Fibroblast of the conjunctiva (primary cell): ENCODE results near the gene CR1.
"Not testable (repeated sequence)": the region's sequence is repeated elsewhere in the genome, so short reads cannot be mapped to it uniquely, and the experiment has no call there.

Experiments used
- DNase-seq: peaks from one replicate; pipeline ENCODE4 v3.0.0-alpha.2; 2010; ENCODE audit warnings: low read depth

The CR1 gene

DNA sequence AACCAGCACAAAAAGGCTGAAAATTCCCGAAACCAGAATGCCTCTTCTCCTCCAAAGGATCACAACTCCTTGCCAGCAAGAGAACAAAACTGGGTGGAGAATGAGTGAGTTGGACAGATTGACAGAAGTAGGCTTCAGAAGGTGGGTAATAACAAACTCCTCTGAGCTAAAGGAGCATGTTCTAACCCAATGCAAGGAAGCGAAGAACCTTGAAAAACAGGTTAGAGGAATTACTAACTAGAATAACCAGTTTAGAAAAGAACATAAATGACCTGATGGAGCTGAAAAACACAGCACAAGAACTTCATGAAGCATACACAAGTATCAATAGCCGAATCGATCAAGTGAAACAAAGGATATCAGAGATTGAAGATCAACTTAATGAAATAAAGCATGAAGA is 93.5 kb downstream of the CR1 start:
- DNase-seq, result not testable (repeated sequence)

- DNase-seq, result not testable (repeated sequence)
These were observed 95.2 kb downstream of the CR1 start for GRCh38 chr1:207591205-207591604.

- not testable (repeated sequence) for DNase-seq
These were observed 98.1 kb downstream of the CR1 start for GRCh38 chr1:207594095-207594494.

DNA sequence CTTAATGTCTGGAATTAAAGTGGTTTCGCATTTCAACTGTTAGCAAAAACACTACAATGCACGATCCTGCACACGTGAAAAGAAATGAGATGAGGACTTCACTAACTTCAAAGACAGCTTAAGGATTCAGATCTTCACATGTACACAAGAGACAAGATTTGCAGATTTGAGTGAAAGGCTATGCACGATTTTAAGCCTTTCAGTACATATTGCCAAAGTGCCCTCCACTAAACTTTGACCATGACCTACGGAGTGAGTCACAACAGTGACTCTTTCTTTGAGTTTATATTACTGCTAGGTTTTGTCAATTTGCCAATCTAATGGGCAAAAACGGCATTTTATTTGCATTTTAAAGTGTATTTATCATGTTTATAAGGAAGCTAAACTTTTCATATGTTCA is 107.8 kb downstream of the CR1 start:
- peak; percentile 14 for DNase-seq

GRCh38 chr1:207605444-207606361 is 109.7 kb downstream of the CR1 start:
- no peak for DNase-seq

DNA sequence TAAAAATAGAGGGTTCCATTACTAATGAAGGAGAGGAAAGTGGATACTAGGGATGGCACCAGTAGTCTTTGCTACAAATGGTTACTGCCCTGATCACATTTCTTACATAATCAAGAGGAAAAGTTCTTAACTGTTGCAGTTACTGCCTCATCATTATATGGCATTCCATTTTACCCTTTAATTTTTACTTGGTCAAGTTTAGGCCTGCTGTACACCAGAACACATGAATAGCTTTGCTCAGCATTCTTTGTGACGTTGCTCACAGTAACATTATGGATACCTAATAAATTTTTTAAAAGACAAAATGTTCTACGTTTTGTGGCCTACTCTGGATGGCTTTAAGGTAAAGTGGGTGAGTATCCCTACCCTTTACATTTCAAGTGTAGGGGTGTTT is 110.4 kb downstream of the CR1 start:
- DNase-seq, result no peak

GRCh38 chr1:207612762-207613161 is 116.8 kb downstream of the CR1 start:
- DNase-seq, result no peak

- peak; percentile 17 for DNase-seq
These were observed 124.0 kb downstream of the CR1 start for GRCh38 chr1:207619871-207620542.

DNA sequence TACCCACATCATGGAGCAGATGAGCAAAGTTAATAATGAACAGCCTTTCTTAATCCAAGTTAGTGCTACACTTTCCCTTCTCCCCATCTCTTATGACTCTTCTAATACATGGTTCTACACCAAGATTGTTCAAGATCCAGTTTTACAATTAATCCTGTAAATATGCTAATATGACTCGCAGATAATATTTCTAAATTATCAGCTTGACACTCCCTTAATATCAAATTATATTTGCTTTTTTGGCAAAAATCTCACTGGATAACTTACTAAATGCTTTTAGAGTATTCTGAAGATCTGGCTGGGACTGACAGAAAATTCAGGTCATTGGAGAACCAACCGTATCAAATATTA is 124.6 kb downstream of the CR1 start:
- DNase-seq, result no peak

- not testable (repeated sequence) for DNase-seq
These were observed 129.6 kb downstream of the CR1 start for GRCh38 chr1:207625504-207626071.

GRCh38 chr1:207626972-207627337 is 131.0 kb downstream of the CR1 start:
- no peak for DNase-seq

- DNase-seq, result no peak
These were observed 131.5 kb downstream of the CR1 start for GRCh38 chr1:207627496-207627895.

- no peak for DNase-seq
These were observed 132.8 kb downstream of the CR1 start for GRCh38 chr1:207628776-207629175.

DNA sequence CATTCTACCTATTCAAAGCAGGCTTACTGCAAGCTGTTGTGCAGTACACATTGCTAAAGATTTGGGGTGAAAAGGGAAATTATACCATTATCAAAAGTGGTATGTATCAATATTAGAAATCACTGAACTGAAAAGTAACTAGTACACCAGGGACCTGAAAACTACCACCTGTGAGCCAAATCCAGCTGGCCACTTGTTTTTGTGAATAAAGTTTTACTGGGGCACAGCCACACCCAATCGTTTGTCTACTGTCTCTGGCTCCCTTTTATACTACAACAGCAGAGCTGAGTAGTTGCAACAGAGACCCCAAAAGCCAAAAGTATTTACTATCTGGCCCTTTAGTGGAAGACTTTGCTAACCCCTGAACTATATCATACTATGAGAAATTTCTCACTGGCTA is 135.2 kb downstream of the CR1 start:
- DNase-seq, result no peak

- no peak for DNase-seq
These were observed 137.3 kb downstream of the CR1 start for GRCh38 chr1:207633226-207633625.

- DNase-seq, result not testable (repeated sequence)
These were observed 137.8 kb downstream of the CR1 start for GRCh38 chr1:207633699-207634289.

DNA sequence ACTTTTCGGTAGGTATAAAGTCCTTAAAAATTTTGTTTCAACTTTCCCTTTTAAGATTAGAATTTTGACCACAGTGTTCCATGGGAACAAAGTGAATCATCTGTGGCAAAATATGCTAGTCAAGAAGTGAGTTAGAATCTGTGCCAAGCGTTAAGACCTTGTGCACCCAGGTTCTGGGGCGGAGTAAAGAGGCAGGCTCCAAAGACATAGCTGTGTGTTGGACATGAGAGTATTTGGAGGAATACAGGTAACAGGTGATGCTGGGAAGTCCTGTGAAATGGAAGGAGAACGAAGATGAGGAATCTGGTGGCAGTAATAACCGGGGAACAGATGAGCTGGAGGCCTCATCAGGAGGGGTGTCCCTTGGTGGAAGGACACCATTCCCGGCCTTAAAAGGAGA is 138.3 kb downstream of the CR1 start:
- not testable (repeated sequence) for DNase-seq

- DNase-seq, result not testable (repeated sequence)
These were observed 139.7 kb downstream of the CR1 start for GRCh38 chr1:207635569-207636186.

DNA sequence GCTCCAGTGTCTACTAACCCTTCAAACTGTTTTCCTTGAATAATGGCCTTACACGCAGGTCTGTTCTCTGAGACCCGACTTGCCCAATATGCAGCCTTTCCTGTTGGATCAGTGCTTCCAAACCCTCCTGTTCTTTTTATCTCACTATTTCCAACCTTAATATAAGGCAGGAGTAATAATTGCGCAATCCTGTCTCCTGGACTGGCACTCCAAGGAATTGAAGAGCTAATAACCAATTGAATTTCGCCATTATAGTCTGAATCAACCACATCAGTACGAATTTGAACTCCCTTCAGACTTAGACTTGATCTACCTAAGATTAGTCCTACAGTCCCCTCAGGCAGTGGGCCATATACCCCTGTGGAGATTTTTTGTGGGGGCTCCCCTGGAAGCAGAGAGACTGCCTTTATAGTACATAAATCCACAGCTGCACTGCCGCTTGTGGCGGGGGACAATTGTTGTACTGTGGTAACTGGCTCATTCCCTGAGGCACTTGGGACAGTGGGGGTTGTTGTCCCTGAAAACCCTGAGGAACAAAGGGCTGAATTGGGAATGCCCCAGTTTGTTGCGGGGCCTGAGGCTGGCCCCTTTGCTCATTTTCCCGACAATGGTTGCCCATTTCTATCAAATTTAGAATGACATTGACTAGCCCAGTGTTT is 142.7 kb downstream of the CR1 start:
- DNase-seq, result not testable (repeated sequence)

DNA sequence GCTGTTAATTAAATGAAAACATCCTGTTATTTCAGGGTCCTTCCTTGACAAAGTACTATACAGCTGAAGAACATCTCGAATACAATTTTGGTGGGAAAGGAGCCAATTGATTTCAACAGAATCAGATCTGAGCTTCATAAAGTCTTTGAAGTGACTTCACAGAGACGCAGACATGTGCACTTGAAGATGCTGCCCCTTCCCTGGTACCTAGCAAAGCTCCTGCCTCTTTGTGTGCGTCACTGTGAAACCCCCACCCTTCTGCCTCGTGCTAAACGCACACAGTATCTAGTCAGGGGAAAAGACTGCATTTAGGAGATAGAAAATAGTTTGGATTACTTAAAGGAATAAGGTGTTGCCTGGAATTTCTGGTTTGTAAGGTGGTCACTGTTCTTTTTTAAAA is 143.4 kb downstream of the CR1 start:
- not testable (repeated sequence) for DNase-seq

DNA sequence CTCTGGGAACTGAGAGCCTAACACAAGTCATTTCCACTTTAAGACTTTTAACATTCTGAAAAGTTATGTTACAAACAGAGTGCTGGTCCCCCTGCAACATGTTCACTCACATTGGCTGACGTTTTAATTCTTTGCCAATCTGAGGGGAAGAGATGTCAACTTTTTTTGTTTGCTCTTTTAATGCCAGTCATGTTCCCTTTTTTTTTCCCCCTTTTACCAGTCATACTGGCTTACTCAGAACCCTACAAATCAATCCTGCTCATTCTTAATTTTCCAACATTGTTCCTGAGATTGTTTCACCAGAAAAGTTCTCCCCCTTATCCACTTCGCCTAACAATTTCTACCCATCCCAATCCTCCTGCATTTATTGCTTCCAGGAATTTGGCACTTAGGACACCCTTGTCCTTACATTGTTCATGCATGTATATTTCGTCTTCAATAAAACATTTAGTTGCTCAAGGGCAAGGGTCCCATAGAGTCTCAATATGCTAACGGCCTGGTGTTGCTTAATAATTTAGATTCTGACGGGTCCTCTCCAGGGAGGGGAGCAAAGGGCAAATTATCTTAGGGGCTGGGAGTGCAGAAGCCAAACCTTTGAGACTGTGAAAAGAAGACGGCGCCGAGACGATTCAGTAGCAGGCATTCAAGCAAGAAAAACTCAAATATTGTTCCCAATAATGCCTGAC is 148.4 kb downstream of the CR1 start:
- no peak for DNase-seq
